ENCODE results near the gene PNCK. TPM values are rescaled to one million over a fixed set of nuclear protein-coding genes. Genes with fewer than 3 reads are reported as not detected.

The PNCK gene
- polyA plus RNA-seq, 3 donors: 7.6 to 13.9 (median 8.4) TPM

- DNase-seq (ENCODE audit: extremely low read depth in 1 of 11, low read depth in 9 of 11, low spot score in 4 of 11): no peak
These were observed 50.1 kb downstream of the PNCK start for GRCh38 chrX:153623310-153624029.

GRCh38 chrX:153622661-153623309 lies 50.8 kb downstream of the PNCK start:
- DNase-seq (ENCODE audit: extremely low read depth in 1 of 11, low read depth in 9 of 11, low spot score in 4 of 11): no peak

- DNase-seq (ENCODE audit: extremely low read depth in 1 of 11, low read depth in 9 of 11, low spot score in 4 of 11): no peak
These were observed 51.5 kb downstream of the PNCK start for GRCh38 chrX:153621949-153622598.

- DNase-seq (ENCODE audit: extremely low read depth in 1 of 11, low read depth in 9 of 11, low spot score in 4 of 11): no peak
These were observed 53.0 kb downstream of the PNCK start for GRCh38 chrX:153620576-153620975.

Other genes with a start within 250 kb of the PNCK start
- under 1 TPM; 0.37 to 0.75 (median 0.64) TPM for gene TREX2, start 227.8 kb downstream of the PNCK start, polyA plus RNA-seq (ENCODE audit: insufficient read length in 3 of 3)
- 10 to 100 TPM; 25.3 to 33.3 (median 32.3) TPM for gene HAUS7, start 203.2 kb downstream of the PNCK start, polyA plus RNA-seq (ENCODE audit: insufficient read length in 3 of 3)
- 100 to 1,000 TPM; 154 to 178 (median 162) TPM for gene BGN, start 178.8 kb downstream of the PNCK start, polyA plus RNA-seq (ENCODE audit: insufficient read length in 3 of 3)
- gene ATP2B3, start 156.2 kb downstream of the PNCK start, polyA plus RNA-seq (ENCODE audit: insufficient read length in 3 of 3): under 1 TPM; 0.17 to 0.32 (median 0.24) TPM
- 10 to 100 TPM; 15.6 to 19.5 (median 17.0) TPM for gene CCNQ, start 74.7 kb downstream of the PNCK start, polyA plus RNA-seq (ENCODE audit: insufficient read length in 3 of 3)
- gene DUSP9, start 26.6 kb downstream of the PNCK start, polyA plus RNA-seq (ENCODE audit: insufficient read length in 3 of 3): 10 to 100 TPM; 38.3 to 51.9 (median 46.8) TPM
- gene SLC6A8, start 14.1 kb upstream of the PNCK start, polyA plus RNA-seq (ENCODE audit: insufficient read length in 3 of 3): 10 to 100 TPM; 53.5 to 69.9 (median 59.4) TPM
- gene BCAP31, start 50.6 kb upstream of the PNCK start, polyA plus RNA-seq (ENCODE audit: insufficient read length in 3 of 3): 100 to 1,000 TPM; 182 to 189 (median 189) TPM
- 1 to 10 TPM; 7.9 to 9.8 (median 8.0) TPM for gene ABCD1, start 51.0 kb upstream of the PNCK start, polyA plus RNA-seq (ENCODE audit: insufficient read length in 3 of 3)
- 1 to 10 TPM; 1.0 to 2.0 (median 1.2) TPM for gene PLXNB3, start 90.4 kb upstream of the PNCK start, polyA plus RNA-seq (ENCODE audit: insufficient read length in 3 of 3)
- gene SRPK3, start 107.2 kb upstream of the PNCK start, polyA plus RNA-seq (ENCODE audit: insufficient read length in 3 of 3): 1 to 10 TPM in 2 of 3 donors, under 1 TPM in 1; 0.81 to 2.1 (median 1.9) TPM
- gene IDH3G, start 120.6 kb upstream of the PNCK start, polyA plus RNA-seq (ENCODE audit: insufficient read length in 3 of 3): 10 to 100 TPM; 69.9 to 93.9 (median 91.2) TPM
- gene SSR4, start 120.9 kb upstream of the PNCK start, polyA plus RNA-seq (ENCODE audit: insufficient read length in 3 of 3): 100 to 1,000 TPM; 138 to 174 (median 166) TPM
- gene PDZD4, start 156.7 kb upstream of the PNCK start, polyA plus RNA-seq (ENCODE audit: insufficient read length in 3 of 3): 10 to 100 TPM in 2 of 3 donors, 1 to 10 TPM in 1; 7.2 to 12.5 (median 11.5) TPM
- gene L1CAM, start 212.4 kb upstream of the PNCK start, polyA plus RNA-seq (ENCODE audit: insufficient read length in 3 of 3): 10 to 100 TPM; 35.2 to 57.4 (median 53.1) TPM
- gene AVPR2, start 230.9 kb upstream of the PNCK start, polyA plus RNA-seq (ENCODE audit: insufficient read length in 3 of 3): 1 to 10 TPM in 2 of 3 donors, under 1 TPM in 1; 0.78 to 2.2 (median 1.7) TPM

Data from renal cortex interstitium (tissue), 11 donors.